HG03097 (cell line): ENCODE results near the gene HCFC2.
A peak's percentile ranks its signal among the peaks of the same experiment; 100 is the strongest.

Experiments used
- ATAC-seq: cut with Tn5 transposase; IDR thresholded peaks from one replicate; pipeline ENCODE4 v1.9.1; 2021; ENCODE audit not compliant: unreplicated experiment, low FRiP score

The HCFC2 gene

DNA sequence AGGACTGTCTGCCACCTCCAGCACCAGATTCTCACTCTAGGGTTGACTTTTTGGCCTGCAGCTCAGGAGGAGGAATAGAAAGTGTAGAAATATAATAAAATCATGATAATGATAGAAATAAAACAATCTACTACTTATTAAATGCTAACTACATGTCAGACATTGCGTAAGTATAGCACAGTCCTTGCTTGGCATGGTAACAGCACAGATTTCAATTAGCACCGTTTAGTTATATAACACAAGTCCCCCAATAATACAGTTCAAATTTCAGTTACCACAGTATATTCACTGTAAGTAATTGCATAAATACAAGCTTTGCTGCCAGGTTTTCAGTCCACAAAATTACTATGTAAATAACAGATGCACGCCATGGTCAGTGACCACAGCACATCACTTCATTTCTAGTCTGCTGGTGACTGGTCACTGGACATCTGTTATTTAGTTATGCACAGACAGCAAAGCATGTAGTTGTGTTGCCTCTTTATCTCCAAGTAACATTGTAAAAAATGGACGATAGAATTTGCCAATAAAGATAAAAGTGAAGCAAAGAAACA lies 7.8 kb upstream of the HCFC2 start:
- ATAC-seq = no peak

- no peak for ATAC-seq
Observed at GRCh38 chr12:104057771-104058197, 6.5 kb upstream of the HCFC2 start.

GRCh38 chr12:104058802-104059201 lies 5.5 kb upstream of the HCFC2 start:
- ATAC-seq = no peak

- no peak for ATAC-seq
Observed at GRCh38 chr12:104059963-104060362, 4.4 kb upstream of the HCFC2 start.

GRCh38 chr12:104060791-104061190 lies 3.5 kb upstream of the HCFC2 start:
- ATAC-seq = no peak

DNA sequence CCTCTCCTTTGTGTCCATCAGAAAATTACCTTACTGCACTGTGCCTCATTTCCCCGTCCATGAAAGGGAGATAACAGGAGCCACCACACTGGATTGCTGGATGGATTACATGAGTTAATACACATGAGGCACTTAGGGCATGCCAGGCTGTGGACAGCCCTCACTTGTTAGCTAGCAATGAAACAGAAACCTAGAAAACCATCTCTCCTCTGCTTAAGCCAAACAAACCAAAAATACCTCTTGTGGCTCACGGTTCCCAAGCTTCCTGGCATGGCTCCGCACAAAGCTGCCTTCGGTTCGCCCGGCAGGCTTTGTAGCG lies 660 bp upstream of the HCFC2 start:
- ATAC-seq = peak; percentile 24

- ATAC-seq = no peak
Observed at GRCh38 chr12:104064842-104065427, 604 bp downstream of the HCFC2 start.

DNA sequence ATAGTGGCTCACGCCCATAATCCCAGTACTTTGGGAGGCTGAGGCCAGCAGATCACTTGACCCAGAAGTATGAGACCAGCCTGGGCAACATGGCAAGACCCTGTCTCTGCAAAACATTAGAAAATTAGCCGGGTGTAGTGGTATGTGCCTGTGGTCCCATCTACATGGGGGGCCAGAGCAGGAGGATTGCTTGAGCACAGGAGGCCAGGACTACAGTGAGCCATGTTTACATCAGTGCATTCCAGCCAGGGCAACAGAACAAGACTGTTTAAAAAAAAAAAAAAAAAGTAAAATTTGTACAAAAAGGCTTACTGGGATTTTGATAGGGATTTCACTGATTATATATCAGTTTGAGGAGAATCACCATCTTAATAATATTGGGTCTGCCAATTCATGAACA lies 7.8 kb downstream of the HCFC2 start:
- ATAC-seq = no peak

DNA sequence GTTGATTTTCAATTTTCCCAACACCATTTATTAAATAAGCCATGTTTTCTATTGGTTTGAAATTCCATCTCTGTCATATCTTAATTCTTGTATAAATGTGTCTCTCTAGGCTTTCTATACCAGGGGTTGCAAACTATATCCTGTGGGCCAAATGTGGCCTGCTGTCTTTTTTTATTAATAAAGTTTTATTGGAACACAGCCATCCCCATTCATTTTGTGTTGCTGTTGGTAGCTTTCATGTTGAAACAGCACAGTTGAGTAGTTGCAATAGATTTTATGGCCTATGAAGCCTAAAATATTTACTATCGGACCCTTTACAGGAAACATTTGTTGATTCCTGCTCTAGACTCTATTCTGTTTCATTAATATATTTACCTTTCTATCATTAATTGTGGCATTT lies 9.4 kb downstream of the HCFC2 start:
- no peak for ATAC-seq

GRCh38 chr12:104079024-104079423 lies 14.7 kb downstream of the HCFC2 start:
- ATAC-seq = no peak

GRCh38 chr12:104080764-104081163 lies 16.4 kb downstream of the HCFC2 start:
- no peak for ATAC-seq

DNA sequence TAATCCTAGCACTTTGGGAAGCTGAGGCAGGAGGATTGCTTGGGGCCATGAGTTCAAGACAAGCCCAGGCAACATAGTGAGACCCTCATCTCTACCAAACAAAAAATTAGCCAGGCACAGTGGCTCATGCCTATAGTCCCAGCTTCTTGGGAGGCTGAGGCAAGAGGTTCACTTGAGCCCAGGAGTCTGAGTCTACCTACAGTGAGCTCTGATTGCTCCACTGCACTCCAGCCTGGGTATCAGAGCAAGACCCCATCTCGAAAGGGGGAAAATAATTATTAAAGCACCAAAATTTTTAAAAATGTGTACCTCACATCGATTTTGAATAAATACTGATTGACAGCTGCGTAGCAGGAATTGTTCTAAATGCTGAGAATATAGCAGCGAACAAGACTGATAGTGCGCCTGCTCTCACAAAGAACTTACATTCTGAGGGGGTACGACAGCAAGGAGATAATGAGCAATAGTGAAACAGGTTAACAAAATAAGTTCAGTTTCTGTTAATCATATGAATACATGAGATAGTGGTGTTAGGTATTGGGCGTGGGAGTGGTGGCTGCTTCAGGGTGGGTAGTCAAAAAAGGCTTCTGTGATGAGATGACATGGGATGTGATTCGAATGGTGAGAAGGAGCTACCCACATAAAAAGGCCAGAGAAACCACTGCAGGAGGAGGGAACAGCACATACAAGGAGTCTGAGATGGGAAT lies 19.6 kb downstream of the HCFC2 start:
- no peak for ATAC-seq

- no peak for ATAC-seq
Observed at GRCh38 chr12:104090685-104091084, 26.4 kb downstream of the HCFC2 start.

DNA sequence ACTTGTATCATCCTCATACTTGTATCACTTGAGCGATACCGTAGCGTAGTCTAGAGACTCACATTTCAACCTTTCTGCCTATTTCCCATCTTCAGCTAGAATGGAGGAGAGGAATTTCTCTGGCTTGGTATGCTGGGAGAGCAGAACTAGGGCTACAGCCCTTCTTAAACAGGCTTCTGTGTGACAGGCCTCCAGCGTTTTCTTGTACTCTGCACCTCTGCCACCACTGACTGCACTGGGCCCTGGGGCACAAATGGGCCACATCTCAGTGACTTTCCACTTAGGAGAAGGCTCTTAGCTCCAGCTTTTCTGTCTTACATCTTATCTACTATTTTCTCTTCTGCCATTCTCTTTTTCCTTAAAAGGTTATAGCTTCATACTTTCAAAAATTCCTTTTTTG lies 26.8 kb downstream of the HCFC2 start:
- no peak for ATAC-seq

- no peak for ATAC-seq
Observed at GRCh38 chr12:104094284-104094683, 30.0 kb downstream of the HCFC2 start.

GRCh38 chr12:104095289-104095688 lies 31.0 kb downstream of the HCFC2 start:
- no peak for ATAC-seq

DNA sequence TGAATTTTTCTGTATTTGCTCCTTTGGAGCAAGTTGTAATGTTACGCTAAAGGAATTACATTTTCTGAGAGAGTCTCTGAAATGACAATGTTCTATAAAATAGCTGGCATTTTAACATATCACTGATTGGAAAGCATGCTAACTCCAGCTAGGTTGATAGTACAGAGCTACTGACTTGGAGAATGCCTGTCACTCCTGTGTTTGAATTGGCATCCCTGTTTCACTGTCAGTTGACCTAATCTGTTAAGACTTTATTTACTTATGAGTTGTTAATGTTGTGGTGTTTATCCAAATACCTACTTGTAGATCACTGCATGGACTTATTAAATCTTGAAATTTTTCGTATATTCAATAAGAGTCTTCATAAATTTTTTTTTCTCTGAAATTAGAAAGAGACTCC lies 33.6 kb downstream of the HCFC2 start:
- ATAC-seq = no peak

DNA sequence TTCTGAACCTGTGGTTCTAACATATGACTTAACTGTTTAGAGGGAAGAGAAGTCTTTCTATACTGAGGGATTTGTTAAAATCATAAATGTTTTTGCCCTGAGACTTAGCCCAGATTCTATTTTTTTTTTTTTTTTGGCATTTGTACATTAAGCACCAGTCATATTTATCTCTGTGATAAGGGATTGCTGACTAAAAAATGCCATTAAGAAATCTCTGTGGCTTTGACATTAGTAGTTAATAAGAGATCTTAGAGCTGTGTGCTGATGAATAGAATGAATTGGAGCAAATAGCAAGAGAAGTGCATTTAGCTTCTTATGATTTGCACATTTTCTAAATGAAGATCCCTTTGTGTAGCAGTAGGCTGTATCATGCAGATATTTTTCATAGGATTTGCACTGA lies 41.1 kb downstream of the HCFC2 start:
- ATAC-seq = no peak

- ATAC-seq = no peak
Observed at GRCh38 chr12:104106965-104107364, 42.6 kb downstream of the HCFC2 start.

DNA sequence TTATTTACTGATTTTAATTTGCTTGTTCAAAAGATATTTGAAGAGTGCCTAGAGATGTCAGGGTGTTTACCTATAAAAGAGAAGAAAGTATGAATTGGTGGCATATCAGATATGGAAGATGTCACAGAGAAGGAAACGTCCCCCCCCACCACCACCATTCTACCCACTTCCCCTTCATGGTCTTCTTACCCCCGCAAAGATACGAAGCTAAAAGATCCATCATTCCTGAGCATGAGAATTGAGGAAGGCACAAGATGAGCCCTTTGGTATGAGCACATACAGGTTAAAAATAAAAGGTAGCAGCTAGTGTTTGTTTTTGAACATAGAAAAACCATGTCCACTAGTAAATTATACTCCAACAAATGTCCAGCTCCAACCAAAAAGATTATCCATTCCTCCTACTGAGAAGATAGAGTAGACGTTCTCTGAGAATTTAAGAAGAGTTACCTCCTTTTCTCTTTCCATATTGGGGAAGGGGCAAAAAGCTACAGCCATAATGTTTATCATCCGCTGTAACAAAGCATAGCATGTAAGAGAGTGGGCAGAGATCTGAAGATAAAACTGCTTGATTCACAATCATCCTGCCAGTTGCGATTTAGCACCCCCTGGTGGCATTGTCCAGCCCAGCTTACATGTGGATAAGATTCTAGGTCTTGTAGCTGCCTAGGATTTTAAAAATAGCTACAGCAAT lies 44.6 kb downstream of the HCFC2 start:
- ATAC-seq = peak; percentile 66

- ATAC-seq = peak; percentile 8
Observed at GRCh38 chr12:104109446-104110271, 45.3 kb downstream of the HCFC2 start.
